B cell (primary cell): Measurements from ENCODE around the gene PPP1R12B. TPM values are rescaled to one million over a fixed set of nuclear protein-coding genes. Genes with fewer than 3 reads are reported as not detected.
"Not testable (repeated sequence)": the region's sequence is repeated elsewhere in the genome, so short reads cannot be mapped to it uniquely, and the experiment has no call there.

Source experiments
- ATAC-seq: fragments of 200-7000 bp; cut with Tn5 transposase; one replicate; pipeline ENCODE4 v1.10.0; 2021; ENCODE audit warnings: low read depth, mild to moderate bottlenecking, moderate number of reproducible peaks, moderate library complexity
- CTCF ChIA-PET: fragments of 350-600 bp; sonication (Branson Sonifier 250); formaldehyde crosslinking; loops from one replicate; lab custom pipeline; 2021; ENCODE audit warnings: antibody characterized with exemption, inconsistent platforms; lab: Charles Lee
- POLR2A ChIA-PET: fragments of 350-600 bp; sonication (Branson Sonifier 250); formaldehyde crosslinking; loops from one replicate; lab custom pipeline; 2021; ENCODE audit warnings: antibody characterized with exemption; lab: Charles Lee
- DNase-seq: peaks from one replicate; pipeline ENCODE4 v3.0.0; 2013
- H2AFZ ChIP-seq: 2 replicates; pipeline ENCODE4 v1.6.1; 2012; ENCODE audit warnings: mild to moderate bottlenecking, low read depth, low read length; ENCODE audit not compliant: insufficient read depth, poor library complexity, severe bottlenecking
- H3K27ac ChIP-seq, 2 donors: 1 replicate in 1 of 2; 2 replicates in 1 of 2; pipeline ENCODE4 v1.5.1; 2012 to 2013; ENCODE audit warnings: low read length in 2 of 2, mild to moderate bottlenecking in 2 of 2, moderate library complexity in 1 of 2
- H3K27me3 ChIP-seq, 4 experiments: fragments of 200-600 bp in 1 of 4; sonication (generic) in 1 of 4; replicated peaks in 1 of 4; 1 replicate in 2 of 4; 2 replicates in 2 of 4; pipeline versions ENCODE4 v1.6.1 to v1.7.0; 2013 to 2016; ENCODE audit warnings: low read length in 3 of 4, mild to moderate bottlenecking in 2 of 4, mixed read lengths in 1 of 4, moderate library complexity in 1 of 4; ENCODE audit not compliant: insufficient read depth in 4 of 4, control insufficient read depth in 3 of 4; ENCODE audit errors: control extremely low read depth in 1 of 4
- H3K36me3 ChIP-seq, 2 experiments: replicated peaks in 1 of 2; 1 replicate in 1 of 2; 2 replicates in 1 of 2; pipeline versions ENCODE4 v1.6.1 to v1.7.1; 2013; ENCODE audit warnings: low read length in 1 of 2; ENCODE audit not compliant: insufficient read depth in 2 of 2, control insufficient read depth in 1 of 2; ENCODE audit errors: control extremely low read depth in 1 of 2, extremely low read depth in 1 of 2
- H3K4me1 ChIP-seq, 2 donors: fragments of 200-600 bp in 1 of 2; sonication (generic) in 1 of 2; 1 replicate in 1 of 2; 2 replicates in 1 of 2; pipeline versions ENCODE4 v1.5.1 to v1.6.1; 2013 to 2017; ENCODE audit warnings: low read length in 2 of 2; ENCODE audit not compliant: control insufficient read depth in 2 of 2, insufficient read depth in 2 of 2
- H3K4me2 ChIP-seq: replicated peaks from 2 replicates; pipeline ENCODE3; 2012; ENCODE audit warnings: mild to moderate bottlenecking, low read depth, low read length; ENCODE audit not compliant: poor library complexity, severe bottlenecking
- H3K4me3 ChIP-seq, 5 experiments: fragments of 200-600 bp in 1 of 5; sonication (generic) in 1 of 5; 1 replicate in 3 of 5; 2 replicates in 2 of 5; pipeline versions ENCODE4 v1.5.1 to v1.7.0; 2011 to 2016; ENCODE audit warnings: low read length in 4 of 5, mild to moderate bottlenecking in 4 of 5, low read depth in 2 of 5, control low read depth in 1 of 5, moderate library complexity in 1 of 5; ENCODE audit not compliant: insufficient read depth in 1 of 5; ENCODE audit errors: control extremely low read depth in 1 of 5, extremely low read depth in 1 of 5
- H3K79me2 ChIP-seq: fragments of 200-600 bp; sonication (generic); one replicate; pipeline ENCODE4 v1.6.0; 2016; ENCODE audit warnings: low read length; ENCODE audit not compliant: control insufficient read depth, insufficient read depth
- H3K9ac ChIP-seq: fragments of 200-600 bp; sonication (generic); 2 replicates; pipeline ENCODE4 v1.6.1; 2017; ENCODE audit warnings: mild to moderate bottlenecking, low read length, moderate library complexity
- H3K9me3 ChIP-seq, 3 donors: one replicate each; pipeline versions ENCODE4 v1.6.1 to v1.7.1; 2013; ENCODE audit warnings: low read length in 2 of 3; ENCODE audit not compliant: control insufficient read depth in 2 of 3, insufficient read depth in 1 of 3; ENCODE audit errors: control extremely low read depth in 1 of 3
- H4K20me1 ChIP-seq: 2 replicates; pipeline ENCODE4 v1.6.0; 2012; ENCODE audit warnings: mild to moderate bottlenecking, low read length; ENCODE audit not compliant: insufficient read depth, control insufficient read depth, poor library complexity, severe bottlenecking
- H3K27ac Mint-ChIP-seq: one replicate; pipeline ENCODE4 v1.8.0; 2021; ENCODE audit warnings: mixed read lengths
- H3K27me3 Mint-ChIP-seq: one replicate; pipeline ENCODE4 v1.8.0; 2021; ENCODE audit warnings: mixed read lengths
- H3K4me1 Mint-ChIP-seq: one replicate; pipeline ENCODE4 v1.8.0; 2021; ENCODE audit warnings: mixed read lengths
- H3K4me3 Mint-ChIP-seq: one replicate; pipeline ENCODE4 v1.8.0; 2021; ENCODE audit warnings: mixed read lengths
- H3K9me3 Mint-ChIP-seq: one replicate; pipeline ENCODE4 v1.8.0; 2022; ENCODE audit warnings: mixed read lengths; ENCODE audit not compliant: insufficient read depth
- CTCF ChIP-seq: fragments of 200-600 bp; IDR thresholded peaks from one replicate; pipeline ENCODE4 v1.8.0; 2022; ENCODE audit warnings: antibody characterized with exemption, mild to moderate bottlenecking
- EZH2 ChIP-seq: IDR thresholded peaks from 2 replicates; pipeline ENCODE4 v1.6.1; 2012; ENCODE audit warnings: borderline replicate concordance, low read depth, mild to moderate bottlenecking, moderate library complexity, low read length; ENCODE audit not compliant: insufficient read depth, poor library complexity, severe bottlenecking
- WGBS: methylation state at CpG from one replicate; pipeline ENCODE4 v1.1.5; 2013; ENCODE audit warnings: missing lambda C conversion rate; ENCODE audit not compliant: insufficient coverage; 5-methylcytosine and 5-hydroxymethylcytosine counted together
- intact Hi-C: fragments of 100-400 bp; cut with micrococcal nuclease; formaldehyde crosslinking; loops from one replicate; pipeline ENCODE4 v1.10.0; 2022
- polyA plus RNA-seq: library from polyadenylated mRNA; depleted of rRNA; stranded (reverse); fragments of >200 nt; gene quantifications from 2 replicates; pipeline ENCODE4 v1.2.3, GENCODE V29; 2012
- total RNA-seq, 2 donors: library from RNA; stranded (reverse); fragments of 120-200 nt in 1 of 2; gene quantifications; 1 replicate in 1 of 2; 2 replicates in 1 of 2; pipeline versions ENCODE4 v1.2.3 to v1.2.4, GENCODE V29; 2013 to 2022

PPP1R12B gene
- total and polyA plus RNA-seq, 2 donors (not counting 1 experiment from before 2014, with no cell fraction given), result 7.1 to 49.6 TPM

- H3K4me2 ChIP-seq, result no peak overlapping the region
- ChIA-PET POLR2A (no interaction called here), CTCF (interaction anchor here (0.7 to 2.8 kb wide), 14 partner anchors 13 to 218 kb away, joined by 3 to 35 read pairs (median 4); no protein-coding TSS in a partner anchor)
- H3K36me3 ChIP-seq, result peaks cover 0 to 12% of the 10 kb centered on the region in 2 experiments
- DNase-seq (peak; percentile 31), ATAC-seq (no peak)
- no peaks in the 10 kb centered on the region for H3K4me1 ChIP-seq
- no peaks in the 10 kb centered on the region for H3K27me3 ChIP-seq
- no peak for TF ChIP-seq CTCF
- no peak for TF ChIP-seq EZH2
- intact Hi-C loops, result loop anchor here (1.0 kb wide), 2 partner anchors 70 to 124 kb away; no protein-coding TSS in a partner anchor
- Mint-ChIP-seq H3K4me1 (no peaks in the 10 kb centered on the region), H3K27ac (no peak overlapping the region), H3K27me3 (no peaks in the 10 kb centered on the region), H3K9me3 (no peaks in the 10 kb centered on the region), H3K4me3 (no peak overlapping the region)
- H3K4me3 ChIP-seq, result no peak overlapping the region
- H3K27ac ChIP-seq, result no peak overlapping the region
- 57% methylated on average over 1 of the region's 2 CpGs for WGBS
- no peaks in the 10 kb centered on the region for H3K9me3 ChIP-seq
- H4K20me1 ChIP-seq, result no peaks in the 10 kb centered on the region
- no peaks in the 10 kb centered on the region for H3K79me2 ChIP-seq
- no peak overlapping the region for H2AFZ ChIP-seq
- H3K9ac ChIP-seq, result no peak overlapping the region
Observed at GRCh38 chr1:202501281-202501680, 152.8 kb downstream of the PPP1R12B start.

- Histone ChIP-seq H3K4me2 (no peak overlapping the region), H3K4me1 (no peaks in the 10 kb centered on the region), H2AFZ (no peak overlapping the region), H3K79me2 (no peaks in the 10 kb centered on the region), H3K27me3 (no peaks in the 10 kb centered on the region), H3K4me3 (no peak overlapping the region), H3K36me3 (peaks cover 0 to 7% of the 10 kb centered on the region in 2 experiments), H3K9ac (no peak overlapping the region), H3K9me3 (no peaks in the 10 kb centered on the region), H3K27ac (no peak overlapping the region), H4K20me1 (no peaks in the 10 kb centered on the region)
- ATAC-seq, result no peak
- WGBS, result 100% methylated on average over 1 of the region's 4 CpGs
- ChIA-PET CTCF (interaction anchor here (1.0 to 1.4 kb wide), 2 partner anchors 16 to 65 kb away, joined by 3 read pairs; no protein-coding TSS in a partner anchor), POLR2A (no interaction called here)
- no peaks in the 10 kb centered on the region for H3K9me3 Mint-ChIP-seq
- DNase-seq, result no peak
- H3K4me1 Mint-ChIP-seq, result no peaks in the 10 kb centered on the region
- no peak overlapping the region for H3K27ac Mint-ChIP-seq
- no peaks in the 10 kb centered on the region for H3K27me3 Mint-ChIP-seq
- intact Hi-C loops, result no loop called here
- no peak for TF ChIP-seq CTCF
- no peak for TF ChIP-seq EZH2
- H3K4me3 Mint-ChIP-seq, result no peak overlapping the region
Observed at GRCh38 chr1:202505356-202505755, 156.9 kb downstream of the PPP1R12B start.

GRCh38 chr1:202505880-202506575 lies 157.5 kb downstream of the PPP1R12B start:
- H3K4me3 ChIP-seq, H3K4me2 ChIP-seq, H3K36me3 ChIP-seq, H3K4me1 ChIP-seq, intact Hi-C loops, H3K27ac Mint-ChIP-seq, DNase-seq, ATAC-seq, H3K9me3 ChIP-seq, H3K27me3 ChIP-seq, H3K4me3 Mint-ChIP-seq, H3K27me3 Mint-ChIP-seq, H3K9me3 Mint-ChIP-seq, H3K4me1 Mint-ChIP-seq, H3K9ac ChIP-seq, H3K79me2 ChIP-seq, H2AFZ ChIP-seq, POLR2A ChIA-PET, H3K27ac ChIP-seq, H4K20me1 ChIP-seq: not testable (repeated sequence)
- 93% methylated on average over 3 of the region's 6 CpGs for WGBS
- CTCF ChIA-PET, result interaction anchor here (1.0 kb wide), 1 partner anchor 65 kb away, joined by 3 read pairs; no protein-coding TSS in a partner anchor
